Measurements from ENCODE around the gene KRI1. TPM values are rescaled to one million over a fixed set of nuclear protein-coding genes. Genes with fewer than 3 reads are reported as not detected.

KRI1 gene
- total and polyA plus RNA-seq, 2 of the 8 experiments (the other 6 are each of a cell fraction or from before 2014, with no cell fraction given), result 14.2 to 45.2 TPM

DNA sequence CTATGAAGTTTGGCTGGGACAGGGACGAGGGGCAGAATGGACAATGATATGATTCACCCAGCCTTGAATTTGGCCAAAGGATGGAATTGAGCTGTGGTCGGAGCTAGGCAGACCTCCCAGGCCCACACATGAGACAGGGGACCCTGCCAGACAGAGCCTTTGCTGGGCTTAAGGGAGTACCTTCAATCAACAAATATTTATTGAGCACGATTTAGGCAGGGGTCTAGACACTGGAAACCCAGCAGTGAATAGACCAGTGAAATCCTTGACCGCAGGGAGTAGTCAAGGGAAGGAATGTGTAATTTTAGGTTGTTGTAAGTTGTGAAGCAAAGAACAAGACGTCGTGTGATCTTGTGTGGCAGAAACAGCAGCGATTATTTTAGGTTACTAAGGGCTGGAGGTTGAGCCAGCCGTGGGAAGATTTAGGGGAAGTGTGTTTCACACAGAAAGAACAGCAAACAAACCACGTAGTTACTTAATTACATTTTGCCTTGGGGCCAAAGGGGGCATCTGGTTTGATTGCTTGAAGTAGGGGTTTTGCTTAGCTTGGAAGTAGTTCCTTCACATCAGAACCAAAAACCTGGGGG, 38.2 kb upstream of the KRI1 start:
- 86% methylated on average over 9 of the region's 9 CpGs; no CpG with 5 or more reads in 1 of the 2 experiments for WGBS, 2 experiments (ENCODE audit: extremely low coverage in 1 of 2, insufficient coverage in 1 of 2, insufficient read length in 1 of 2, insufficient replicate concordance in 2 of 2, low coverage in 1 of 2, low lambda C conversion rate in 2 of 2, missing lambda C conversion rate in 1 of 2)
- H2BK5ac ChIP-seq (ENCODE audit: low read depth, low read length), result 0 out of 2 replicates have a peak overlapping the region, but pooled peaks have one; percentile 52
- DNase-seq (ENCODE audit: low read depth in 1 of 2, low spot score in 2 of 2), result no peak
- peak overlapping the region; percentile 70; the same call in 1 of the 2 replicates for H2AK5ac ChIP-seq (ENCODE audit: low read depth, low read length)
- no peak overlapping the region for H4K5ac ChIP-seq (ENCODE audit: insufficient read length, low read depth, low read length)
- H3K4me3 ChIP-seq (ENCODE audit: extremely low read depth in 1 of 4, insufficient read depth in 2 of 4, low read depth in 3 of 4, low read length in 4 of 4), result peak overlapping the region in 3 of 4 experiments; percentile 3 to 98 (median 85); a peak in 2 of 8 replicates
- peak overlapping the region; percentile 80 to 94 for H3K4me2 ChIP-seq (ENCODE audit: insufficient read depth in 1 of 2, low read depth in 2 of 2, low read length in 2 of 2)
- H4K20me1 ChIP-seq (replicated peaks in 1 of 2; ENCODE audit: control insufficient read depth in 1 of 2, insufficient read depth in 2 of 2, low read length in 2 of 2), result no peaks in the 10 kb centered on the region
- H3K18ac ChIP-seq (ENCODE audit: extremely low read depth, low read length), result no peak overlapping the region; the same call in 1 of the 2 replicates
- H3K79me1 ChIP-seq (ENCODE audit: low read depth, low read length), result peaks cover 6% of the 10 kb centered on the region
- no peak overlapping the region for H3K27ac ChIP-seq (ENCODE audit: low read depth, low read length)
- H3K9ac ChIP-seq (replicated peaks in 1 of 4; ENCODE audit: extremely low read depth in 1 of 4, low read depth in 3 of 4, low read length in 3 of 4), result peak overlapping the region in 1 of 4 experiments; percentile 54; a peak in 1 of 7 replicates
- H3K79me2 ChIP-seq (ENCODE audit: control insufficient read depth in 1 of 2, insufficient read depth in 2 of 2, low read length in 2 of 2), result peaks cover 0 to 9% of the 10 kb centered on the region in 2 experiments; a peak in 1 of 4 replicates
- H3K36me3 ChIP-seq (ENCODE audit: control insufficient read depth in 2 of 4, insufficient read depth in 4 of 4, low read length in 3 of 4), result no peaks in the 10 kb centered on the region
- H3K27me3 ChIP-seq (replicated peaks in 1 of 4; ENCODE audit: control insufficient read depth in 3 of 4, extremely low read depth in 1 of 4, insufficient read depth in 3 of 4, low read length in 3 of 4), result no peaks in the 10 kb centered on the region
- H3K56ac ChIP-seq (replicated peaks; ENCODE audit: insufficient read length, low read depth, low read length), result no peak overlapping the region
- 0 out of 2 replicates have a peak overlapping the region, but pooled peaks have one; percentile 29 for H2BK12ac ChIP-seq (ENCODE audit: low read depth, low read length)
- H3K23ac ChIP-seq (ENCODE audit: insufficient read length), result no peak overlapping the region
- H2BK15ac ChIP-seq (ENCODE audit: low read length), result 0 out of 2 replicates have a peak overlapping the region, but pooled peaks have one; percentile 18
- no peaks in the 10 kb centered on the region for H3K9me3 ChIP-seq (ENCODE audit: insufficient read depth in 2 of 2, low read depth in 1 of 2, low read length in 1 of 2)
- H2BK20ac ChIP-seq (ENCODE audit: low read length), result no peak overlapping the region
- CTCF ChIA-PET (ENCODE audit: partially characterized antibody), result interaction anchor here (0.9 to 2.6 kb wide), 6 partner anchors 8 to 44 kb away, joined by 3 to 14 read pairs (median 6); no protein-coding TSS in a partner anchor
- no peak overlapping the region for H3K14ac ChIP-seq (ENCODE audit: insufficient read length)
- FAIRE-seq, result no peak
- peaks cover 0 to 11% (median 7%) of the 10 kb centered on the region in 4 experiments; a peak in 6 of 7 replicates for H3K4me1 ChIP-seq (replicated peaks in 1 of 4; ENCODE audit: control insufficient read depth in 3 of 4, insufficient read depth in 4 of 4, low read length in 3 of 4)
- POLR2A ChIA-PET (ENCODE audit: partially characterized antibody), result interaction anchor here (0.7 to 4.4 kb wide), 9 partner anchors 8 to 52 kb away, joined by 3 to 26 read pairs (median 9); partner anchors contain the start of gene SLC44A2
- H2BK120ac ChIP-seq (replicated peaks; ENCODE audit: low read depth, low read length), result no peak overlapping the region
- H3K4ac ChIP-seq (replicated peaks; ENCODE audit: insufficient read length, low read depth, low read length), result no peak overlapping the region
- H4K91ac ChIP-seq (replicated peaks; ENCODE audit: insufficient read length, low read length), result no peak overlapping the region
- H3K23me2 ChIP-seq (ENCODE audit: low read depth, low read length), result peaks cover 6% of the 10 kb centered on the region; the same call in 1 of the 2 replicates
- H4K8ac ChIP-seq (ENCODE audit: extremely low read depth, insufficient read depth, low read length), result no peak overlapping the region; the same call in none of the 2 replicates
- no peak overlapping the region for H2AFZ ChIP-seq (ENCODE audit: low read length)
- no peak for TF ChIP-seq JUND (IDR thresholded peaks at IDR 0.05; ENCODE audit: low read length)
- no peak for TF ChIP-seq SRF (IDR thresholded peaks at IDR 0.05; ENCODE audit: low read depth, low read length)
- no peak for TF ChIP-seq NRF1 (IDR thresholded peaks at IDR 0.05; ENCODE audit: low read depth, low read length)
- TF ChIP-seq GABPA (IDR thresholded peaks at IDR 0.05; ENCODE audit: borderline replicate concordance, insufficient read depth, low read length), result no peak
- TF ChIP-seq TAF1 (IDR thresholded peaks at IDR 0.05; ENCODE audit: low read depth, low read length), result no peak
- TF ChIP-seq RBBP5 (IDR thresholded peaks at IDR 0.05; ENCODE audit: borderline replicate concordance, low read depth, low read length), result no peak
- TF ChIP-seq KDM1A (IDR thresholded peaks at IDR 0.05; ENCODE audit: borderline replicate concordance, low read length), result no peak
- no peak for TF ChIP-seq SP1 (IDR thresholded peaks at IDR 0.05; ENCODE audit: low read depth, low read length)
- TF ChIP-seq ASH2L (IDR thresholded peaks at IDR 0.05; ENCODE audit: low read length), result no peak
- no peak for TF ChIP-seq MAX (IDR thresholded peaks at IDR 0.05)
- no peak for TF ChIP-seq POLR2AphosphoS5 (IDR thresholded peaks at IDR 0.05; ENCODE audit: low read depth, low read length)
- TF ChIP-seq EZH2 (IDR thresholded peaks at IDR 0.05; ENCODE audit: low read depth, low read length, severe bottlenecking), result no peak
- TF ChIP-seq TEAD4 (IDR thresholded peaks at IDR 0.05; ENCODE audit: low read depth, low read length), result no peak
